Fibroblast of skin of right quadriceps (primary cell): ENCODE data around the gene LCN15.
"Not testable (repeated sequence)": the region's sequence is repeated elsewhere in the genome, so short reads cannot be mapped to it uniquely, and the experiment has no call there.

Experiments used
- DNase-seq: peaks from one replicate; pipeline ENCODE4 v3.0.0-alpha.2; 2013

Gene LCN15

GRCh38 chr9:136794281-136794999 is 30.1 kb upstream of the LCN15 start:
- no peak for DNase-seq

GRCh38 chr9:136793086-136793946 is 29.0 kb upstream of the LCN15 start:
- no peak for DNase-seq

- DNase-seq, result no peak
Observed at GRCh38 chr9:136792321-136793085, 28.2 kb upstream of the LCN15 start.

- DNase-seq, result no peak
Observed at GRCh38 chr9:136791516-136792276, 27.4 kb upstream of the LCN15 start.

- peak; percentile 99 for DNase-seq
Observed at GRCh38 chr9:136790640-136791515, 26.6 kb upstream of the LCN15 start, which contains the start of gene TMEM141. Gene TMEM141, plus strand, starts transcription at chr9:136791344. Its CDS starts 27 bp downstream, at chr9:136791371.

GRCh38 chr9:136789523-136789937 is 25.2 kb upstream of the LCN15 start:
- DNase-seq, result no peak

- not testable (repeated sequence) for DNase-seq
Observed at GRCh38 chr9:136788644-136789522, 24.6 kb upstream of the LCN15 start.

GRCh38 chr9:136787690-136788400 is 23.5 kb upstream of the LCN15 start:
- peak; percentile 57 for DNase-seq

GRCh38 chr9:136786983-136787382 is 22.7 kb upstream of the LCN15 start:
- DNase-seq, result not testable (repeated sequence)

GRCh38 chr9:136786451-136786850 is 22.1 kb upstream of the LCN15 start:
- DNase-seq, result no peak

GRCh38 chr9:136785565-136786355 is 21.4 kb upstream of the LCN15 start:
- DNase-seq, result not testable (repeated sequence)

- no peak for DNase-seq
Observed at GRCh38 chr9:136784997-136785361, 20.7 kb upstream of the LCN15 start.

GRCh38 chr9:136784249-136784996 is 20.1 kb upstream of the LCN15 start:
- DNase-seq, result no peak

GRCh38 chr9:136782452-136782851 is 18.1 kb upstream of the LCN15 start:
- DNase-seq, result no peak

GRCh38 chr9:136779808-136780207 is 15.5 kb upstream of the LCN15 start:
- DNase-seq, result no peak

GRCh38 chr9:136777359-136777758 is 13.0 kb upstream of the LCN15 start:
- DNase-seq, result no peak

- no peak for DNase-seq
Observed at GRCh38 chr9:136776947-136777346, 12.6 kb upstream of the LCN15 start.

- no peak for DNase-seq
Observed at GRCh38 chr9:136775191-136775590, 10.9 kb upstream of the LCN15 start.
